Dermis microvascular lymphatic vessel endothelial cell (primary cell): Measurements from ENCODE around the gene ME2. TPM values are rescaled to one million over a fixed set of nuclear protein-coding genes. Genes with fewer than 3 reads are reported as not detected.
"Not testable (repeated sequence)": the region's sequence is repeated elsewhere in the genome, so short reads cannot be mapped to it uniquely, and the experiment has no call there.

Source experiments
- DNase-seq, 2 donors: peaks; one replicate each; pipeline versions ENCODE4 v3.0.0 to v3.0.0-alpha.2; 2010; ENCODE audit warnings: low read depth in 2 of 2
- total RNA-seq: library from RNA; depleted of rRNA; stranded (reverse); fragments of >200 nt; gene quantifications from 2 replicates; pipeline ENCODE4 v1.2.1, GENCODE V29; 2014

ME2 gene
- total RNA-seq, 1 donor from 2014 or later: 33.1 TPM

- no peak for DNase-seq
These were observed 94.6 kb downstream of the ME2 start for GRCh38 chr18:50973367-50974126.

- no peak for DNase-seq
These were observed 98.3 kb downstream of the ME2 start for GRCh38 chr18:50977037-50977760.

GRCh38 chr18:50981381-50981780, 102.5 kb downstream of the ME2 start:
- no peak for DNase-seq

- no peak for DNase-seq
These were observed 103.3 kb downstream of the ME2 start for GRCh38 chr18:50982086-50982801.

- peak in 1 of 2 donors; percentile 11 for DNase-seq
These were observed 103.9 kb downstream of the ME2 start for GRCh38 chr18:50982802-50983179.

GRCh38 chr18:50986360-50987087, 107.6 kb downstream of the ME2 start:
- DNase-seq: no peak

GRCh38 chr18:50987261-50987660, 108.3 kb downstream of the ME2 start:
- no peak for DNase-seq

GRCh38 chr18:50989711-50990110, 110.8 kb downstream of the ME2 start:
- no peak for DNase-seq

GRCh38 chr18:50992351-50992762, 113.4 kb downstream of the ME2 start:
- DNase-seq: no peak

- no peak for DNase-seq
These were observed 115.1 kb downstream of the ME2 start for GRCh38 chr18:50994031-50994430.

- DNase-seq: not testable (repeated sequence)
These were observed 124.3 kb downstream of the ME2 start for GRCh38 chr18:51003174-51003573.

Other genes with a start within 250 kb of the ME2 start
- gene MRO, start 59.1 kb upstream of the ME2 start, total RNA-seq: not detected in 2 replicates
- gene ELAC1, start 88.9 kb downstream of the ME2 start, total RNA-seq: 4.4 and 6.1 TPM in 2 replicates
- gene SMAD4, start 151.1 kb downstream of the ME2 start, total RNA-seq: 47.4 and 84.8 TPM in 2 replicates